OCI-M2 (cell line): ENCODE results near the gene ITM2A.

Source experiments
- DNase-seq: peaks from one replicate; lab custom pipeline; 2025; ENCODE audit not compliant: unreplicated experiment; lab: John Stamatoyannopoulos, UW

The ITM2A gene

DNA sequence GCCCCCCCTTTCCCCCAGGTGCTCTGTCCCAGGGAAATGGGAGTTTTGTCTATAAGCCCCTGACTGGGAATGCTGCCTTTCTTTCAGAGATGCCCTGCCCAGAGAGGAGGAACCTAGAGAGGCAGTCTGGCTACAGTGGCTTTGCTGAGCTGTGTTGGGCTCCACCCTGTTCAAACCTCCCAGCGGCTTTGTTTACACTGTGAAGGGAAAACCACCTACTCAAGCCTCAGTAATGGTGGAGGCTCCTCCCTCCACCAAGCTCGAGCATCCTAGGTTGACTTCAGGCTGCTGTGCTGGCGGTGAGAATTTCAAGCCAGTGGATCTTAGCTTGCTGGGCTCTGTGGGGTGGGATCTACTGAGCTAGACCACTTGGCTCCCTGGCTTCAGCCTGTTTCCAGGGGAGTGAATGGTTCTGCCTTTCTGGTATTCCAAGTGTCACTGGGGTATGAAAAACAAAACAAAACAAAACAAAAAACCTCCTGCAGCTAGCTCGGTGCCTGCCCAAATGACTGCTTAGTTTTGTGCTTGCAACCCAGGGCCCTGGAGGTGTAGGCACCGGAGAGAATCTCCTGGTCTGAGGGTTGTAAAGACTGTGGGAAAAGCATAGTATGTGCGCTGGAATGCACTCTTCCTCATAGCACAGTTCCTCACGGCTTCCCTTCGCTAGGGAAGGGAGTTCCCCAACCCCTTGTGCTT lies 41.7 kb downstream of the ITM2A start:
- DNase-seq: no peak
